Liver (tissue), 9 donors: ENCODE measurements around the gene RPTOR. TPM values are rescaled to one million over a fixed set of nuclear protein-coding genes. Genes with fewer than 3 reads are reported as not detected.

Source experiments
- DNase-seq: peaks from one replicate; pipeline ENCODE4 v3.0.0-alpha.2; 2017; ENCODE audit warnings: low spot score
- H3K27ac ChIP-seq, 2 donors: one replicate each; pipeline ENCODE4 v1.7.0; 2013; ENCODE audit warnings: inconsistent platforms in 2 of 2, low read length in 2 of 2, control low read depth in 1 of 2, low read depth in 1 of 2, mild to moderate bottlenecking in 1 of 2
- H3K27me3 ChIP-seq, 4 donors: one replicate each; pipeline versions ENCODE4 v1.6.1 to v1.7.0; 2013; ENCODE audit warnings: low read length in 3 of 4, inconsistent platforms in 1 of 4, mild to moderate bottlenecking in 1 of 4, moderate library complexity in 1 of 4; ENCODE audit not compliant: control insufficient read depth in 4 of 4, insufficient read depth in 4 of 4
- H3K36me3 ChIP-seq, 4 donors: one replicate each; pipeline versions ENCODE4 v1.6.1 to v1.7.0; 2013; ENCODE audit warnings: low read length in 3 of 4, mild to moderate bottlenecking in 3 of 4, low read depth in 1 of 4, moderate library complexity in 1 of 4; ENCODE audit not compliant: control insufficient read depth in 4 of 4, insufficient read depth in 3 of 4
- H3K4me1 ChIP-seq, 4 donors: one replicate each; pipeline versions ENCODE4 v1.6.1 to v1.7.0; 2013; ENCODE audit warnings: low read length in 3 of 4, mild to moderate bottlenecking in 3 of 4, moderate library complexity in 1 of 4; ENCODE audit not compliant: control insufficient read depth in 4 of 4, insufficient read depth in 4 of 4
- H3K4me3 ChIP-seq, 3 donors: one replicate each; pipeline versions ENCODE4 v1.6.1 to v1.7.0; 2013; ENCODE audit warnings: low read length in 3 of 3, control low read depth in 1 of 3, low read depth in 1 of 3, mild to moderate bottlenecking in 1 of 3
- H3K9ac ChIP-seq, 2 donors: one replicate each; pipeline ENCODE4 v1.7.0; 2013; ENCODE audit warnings: low read length in 2 of 2, mild to moderate bottlenecking in 2 of 2, moderate library complexity in 2 of 2, control low read depth in 1 of 2, low read depth in 1 of 2
- H3K9me3 ChIP-seq, 4 donors: one replicate each; pipeline versions ENCODE4 v1.6.1 to v1.7.0; 2013; ENCODE audit warnings: low read length in 3 of 4; ENCODE audit not compliant: control insufficient read depth in 4 of 4
- FOXA1 ChIP-seq: IDR thresholded peaks from 2 replicates; pipeline ENCODE4 v1.6.1; 2016; ENCODE audit warnings: antibody characterized with exemption
- FOXA2 ChIP-seq: IDR thresholded peaks from 2 replicates; pipeline ENCODE4 v1.6.1; 2016; ENCODE audit warnings: antibody characterized with exemption
- GABPA ChIP-seq, 2 donors: IDR thresholded peaks in 1 of 2; conservative IDR thresholded peaks in 1 of 2; 2 replicates each; pipeline ENCODE4 v1.6.1; 2016; ENCODE audit warnings: antibody characterized with exemption in 2 of 2, mild to moderate bottlenecking in 1 of 2, moderate library complexity in 1 of 2
- HNF4A ChIP-seq, 2 donors: conservative IDR thresholded peaks; 2 replicates each; pipeline ENCODE4 v1.6.1; 2016; ENCODE audit warnings: antibody characterized with exemption in 2 of 2, mild to moderate bottlenecking in 2 of 2
- HNF4G ChIP-seq: IDR thresholded peaks from 2 replicates; pipeline ENCODE4 v1.6.1; 2016; ENCODE audit warnings: antibody characterized with exemption
- JUND ChIP-seq, 2 donors: IDR thresholded peaks; 2 replicates each; pipeline ENCODE4 v1.6.1; 2016; ENCODE audit warnings: antibody characterized with exemption in 2 of 2
- NR2F2 ChIP-seq: IDR thresholded peaks from 2 replicates; pipeline ENCODE4 v1.6.1; 2016; ENCODE audit warnings: antibody characterized with exemption
- RAD21 ChIP-seq, 2 donors: IDR thresholded peaks; 2 replicates each; pipeline ENCODE4 v1.6.1; 2016; ENCODE audit warnings: antibody characterized with exemption in 2 of 2, mild to moderate bottlenecking in 2 of 2
- RXRA ChIP-seq, 2 donors: IDR thresholded peaks; 2 replicates each; pipeline ENCODE4 v1.6.1; 2017 to 2018; ENCODE audit warnings: antibody characterized with exemption in 2 of 2, mild to moderate bottlenecking in 1 of 2
- TAF1 ChIP-seq: conservative IDR thresholded peaks from 2 replicates; pipeline ENCODE4 v1.6.1; 2016; ENCODE audit warnings: antibody characterized with exemption, mild to moderate bottlenecking
- YY1 ChIP-seq: IDR thresholded peaks from 2 replicates; pipeline ENCODE4 v1.6.1; 2016; ENCODE audit warnings: antibody characterized with exemption, mild to moderate bottlenecking
- WGBS: extraction: QIAGEN DNeasy Blood & Tissue Kit; methylation state at CpG from one replicate; pipeline ENCODE4 v1.1.7; 2013; 5-methylcytosine and 5-hydroxymethylcytosine counted together
- polyA plus RNA-seq, 2 donors: library from polyadenylated mRNA; stranded (reverse) in 1 of 2; unstranded in 1 of 2; fragments of 200-250 nt in 1 of 2; fragments of >200 nt in 1 of 2; fragmentation: Nextera tagmentation in 1 of 2; extraction: Ambion mirVana in 1 of 2; gene quantifications; one replicate each; pipeline versions ENCODE4 v1.2.1 to v1.2.3, GENCODE V29; 2013 to 2015
- total RNA-seq, 2 donors: library from RNA; depleted of rRNA; stranded (reverse); fragments of >200 nt; gene quantifications; one replicate each; pipeline ENCODE4 v1.2.3, GENCODE V29; 2014
- TF ChIP-seq, protein P1 (sequence below): IDR thresholded peaks from 2 replicates; pipeline ENCODE4 v1.6.1; 2016; ENCODE audit warnings: antibody characterized with exemption
- TF ChIP-seq, protein P2 (sequence below): IDR thresholded peaks from 2 replicates; pipeline ENCODE4 v1.6.1; 2016; ENCODE audit warnings: antibody characterized with exemption
- TF ChIP-seq, protein P3 (sequence below): IDR thresholded peaks from 2 replicates; pipeline ENCODE4 v1.6.1; 2016; ENCODE audit warnings: antibody characterized with exemption
- donor health status: healthy.
- donor health status: healthy.
- donor health status: healthy.
- donor health status: healthy.
- donor health status: healthy.

Gene RPTOR
- total and polyA plus RNA-seq, 4 donors: 4.8 to 25.4 (median 11.6) TPM

DNA sequence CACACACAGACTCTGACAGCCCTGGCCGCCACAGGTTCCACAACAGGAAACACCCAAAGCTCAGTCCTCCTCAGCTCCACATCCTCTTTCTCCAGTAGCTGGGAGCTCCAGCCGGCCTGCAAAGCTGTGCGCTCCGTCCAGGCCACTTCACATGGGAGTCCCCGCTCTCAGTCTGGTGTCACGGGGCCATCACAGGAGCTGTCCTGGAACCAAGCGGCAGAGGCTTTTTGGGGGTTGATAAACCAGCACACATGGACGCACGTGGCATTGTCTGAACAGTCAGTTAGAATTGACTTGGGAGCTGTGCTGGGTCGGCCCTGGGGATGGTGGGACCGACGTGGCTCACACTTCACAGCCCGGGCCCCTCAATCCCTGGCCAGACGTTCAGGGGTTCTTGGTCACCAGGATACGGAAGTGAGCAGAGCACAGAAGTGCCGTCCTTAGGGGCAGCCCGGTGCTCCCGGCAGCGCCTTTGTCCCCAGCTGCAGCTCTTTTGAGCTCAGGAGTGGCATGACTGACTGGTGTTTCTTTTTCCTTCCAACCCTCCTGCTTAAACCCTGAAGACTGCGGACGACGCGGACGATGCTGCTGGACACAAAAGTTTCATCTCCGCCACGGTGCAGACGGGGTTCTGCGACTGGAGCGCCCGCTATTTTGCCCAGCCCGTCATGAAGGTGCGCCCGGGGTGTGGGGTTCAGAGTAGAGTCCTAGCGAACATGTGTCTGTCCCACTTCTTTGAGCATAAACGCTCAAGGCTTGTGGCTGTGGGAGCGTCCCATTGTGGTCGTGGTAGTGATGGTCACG is 380.4 kb downstream of the RPTOR start (continued):
- TF ChIP-seq, protein P1, sequence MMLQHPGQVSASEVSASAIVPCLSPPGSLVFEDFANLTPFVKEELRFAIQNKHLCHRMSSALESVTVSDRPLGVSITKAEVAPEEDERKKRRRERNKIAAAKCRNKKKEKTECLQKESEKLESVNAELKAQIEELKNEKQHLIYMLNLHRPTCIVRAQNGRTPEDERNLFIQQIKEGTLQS: no peak
- TF ChIP-seq NR2F2: no peak
- no peak for TF ChIP-seq RAD21 (IDR thresholded peaks at IDR 0.05)
- TF ChIP-seq, protein P2, sequence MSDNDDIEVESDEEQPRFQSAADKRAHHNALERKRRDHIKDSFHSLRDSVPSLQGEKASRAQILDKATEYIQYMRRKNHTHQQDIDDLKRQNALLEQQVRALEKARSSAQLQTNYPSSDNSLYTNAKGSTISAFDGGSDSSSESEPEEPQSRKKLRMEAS: no peak
- no peak for TF ChIP-seq HNF4G
- TF ChIP-seq TAF1: no peak
- no peak for TF ChIP-seq GABPA (IDR thresholded peaks at IDR 0.05 in 1 of 2, conservative IDR thresholded peaks at IDR 0.05 in 1 of 2)

DNA sequence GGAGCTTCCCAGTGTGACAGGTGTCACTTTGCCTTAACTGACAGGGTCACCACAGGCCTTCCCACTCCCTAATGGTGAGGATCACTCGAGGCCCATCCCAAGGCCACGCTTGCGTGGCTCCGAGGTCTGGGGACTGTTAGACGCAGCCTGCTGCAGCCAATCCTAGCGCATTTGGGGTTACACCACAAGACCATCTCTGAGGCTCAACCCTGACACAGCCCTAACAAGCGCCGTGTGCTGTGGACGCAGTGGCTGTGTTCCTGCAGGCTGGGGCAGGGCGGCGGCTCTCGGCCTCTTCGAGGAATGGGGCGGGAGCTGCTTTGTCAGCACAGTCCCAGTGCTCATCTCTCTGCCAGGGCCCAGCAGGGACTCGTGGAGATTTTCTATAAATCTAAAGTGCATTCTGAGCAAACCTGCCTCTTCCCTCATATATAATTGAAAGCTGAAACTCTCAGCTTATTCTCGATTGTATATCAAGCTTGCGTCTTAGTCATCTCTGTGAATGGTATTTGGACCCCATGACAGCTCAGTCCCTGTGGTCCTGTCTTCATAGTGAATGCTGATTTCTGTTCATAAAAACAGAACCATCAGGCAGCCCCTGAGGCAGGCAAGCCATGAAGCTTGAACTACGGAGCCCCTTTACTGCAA is 381.2 kb downstream of the RPTOR start:
- peaks cover 4 to 49% (median 11%) of the 10 kb centered on the region in 4 donors for H3K36me3 ChIP-seq
- no peak overlapping the region for H3K9ac ChIP-seq
- no peak for DNase-seq
- H3K9me3 ChIP-seq: no peaks in the 10 kb centered on the region
- no peaks in the 10 kb centered on the region for H3K27me3 ChIP-seq
- 86% methylated on average over 18 of the region's 18 CpGs for whole genome bisulfite sequencing
- TF ChIP-seq FOXA2 (no peak), GABPA (IDR thresholded peaks at IDR 0.05 in 1 of 2, conservative IDR thresholded peaks at IDR 0.05 in 1 of 2) (no peak), RAD21 (IDR thresholded peaks at IDR 0.05) (no peak), NR2F2 (no peak), TAF1 (no peak), HNF4G (no peak)
- TF ChIP-seq, protein P3, sequence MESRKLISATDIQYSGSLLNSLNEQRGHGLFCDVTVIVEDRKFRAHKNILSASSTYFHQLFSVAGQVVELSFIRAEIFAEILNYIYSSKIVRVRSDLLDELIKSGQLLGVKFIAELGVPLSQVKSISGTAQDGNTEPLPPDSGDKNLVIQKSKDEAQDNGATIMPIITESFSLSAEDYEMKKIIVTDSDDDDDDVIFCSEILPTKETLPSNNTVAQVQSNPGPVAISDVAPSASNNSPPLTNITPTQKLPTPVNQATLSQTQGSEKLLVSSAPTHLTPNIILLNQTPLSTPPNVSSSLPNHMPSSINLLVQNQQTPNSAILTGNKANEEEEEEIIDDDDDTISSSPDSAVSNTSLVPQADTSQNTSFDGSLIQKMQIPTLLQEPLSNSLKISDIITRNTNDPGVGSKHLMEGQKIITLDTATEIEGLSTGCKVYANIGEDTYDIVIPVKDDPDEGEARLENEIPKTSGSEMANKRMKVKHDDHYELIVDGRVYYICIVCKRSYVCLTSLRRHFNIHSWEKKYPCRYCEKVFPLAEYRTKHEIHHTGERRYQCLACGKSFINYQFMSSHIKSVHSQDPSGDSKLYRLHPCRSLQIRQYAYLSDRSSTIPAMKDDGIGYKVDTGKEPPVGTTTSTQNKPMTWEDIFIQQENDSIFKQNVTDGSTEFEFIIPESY: no peak
- TF ChIP-seq, protein P1: no peak
- no peak overlapping the region for H3K27ac ChIP-seq
- no peaks in the 10 kb centered on the region for H3K4me1 ChIP-seq
- no peak overlapping the region for H3K4me3 ChIP-seq

DNA sequence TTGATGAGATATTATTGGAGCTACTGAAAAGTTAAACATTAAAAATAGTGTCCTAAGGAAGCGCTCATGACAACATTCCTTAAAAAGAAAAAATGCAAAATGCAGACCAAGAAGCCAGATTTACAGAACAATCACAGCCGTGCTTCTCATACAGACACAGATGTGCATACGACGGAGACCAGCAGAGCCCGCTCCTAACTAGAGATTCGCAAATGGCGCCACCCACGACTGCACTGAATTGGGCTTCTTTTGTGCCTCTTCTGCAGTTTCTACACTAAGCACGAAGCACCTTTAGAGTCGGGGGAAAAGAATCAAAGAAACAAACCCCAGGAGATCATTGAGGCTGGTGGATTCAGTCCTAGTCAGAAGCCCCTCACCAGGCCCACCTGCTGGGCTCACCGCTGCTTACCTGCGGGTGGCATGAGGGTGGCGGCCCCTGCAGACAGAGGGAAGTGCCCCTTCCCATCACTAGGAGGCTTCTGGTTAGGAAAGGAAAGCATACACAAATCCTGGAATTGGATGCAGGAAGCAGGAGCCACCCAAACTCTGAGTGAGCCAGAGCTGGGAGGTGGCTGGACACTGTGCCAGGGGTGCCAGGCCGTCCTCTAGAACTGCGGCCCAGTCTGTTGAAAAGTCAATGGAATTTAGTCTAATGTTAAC is 382.1 kb downstream of the RPTOR start:
- peaks cover 4 to 49% (median 11%) of the 10 kb centered on the region in 4 donors for H3K36me3 ChIP-seq

More for the DNA sequence above, 382.1 kb downstream of the RPTOR start:
- Histone ChIP-seq H3K9ac (no peak overlapping the region), H3K4me1 (no peaks in the 10 kb centered on the region), H3K27me3 (no peaks in the 10 kb centered on the region), H3K4me3 (no peak overlapping the region), H3K27ac (no peak overlapping the region), H3K9me3 (no peaks in the 10 kb centered on the region)
- 90% methylated on average over 15 of the region's 15 CpGs for WGBS
- TF ChIP-seq HNF4A (conservative IDR thresholded peaks at IDR 0.05): no peak
- no peak for TF ChIP-seq HNF4G
- TF ChIP-seq, protein P1: no peak
- no peak for TF ChIP-seq RAD21 (IDR thresholded peaks at IDR 0.05)
- TF ChIP-seq GABPA (IDR thresholded peaks at IDR 0.05 in 1 of 2, conservative IDR thresholded peaks at IDR 0.05 in 1 of 2): no peak
- TF ChIP-seq, protein P3: no peak
- TF ChIP-seq, protein P2: no peak
- TF ChIP-seq FOXA1: no peak
- no peak for TF ChIP-seq FOXA2
- TF ChIP-seq NR2F2: no peak
- TF ChIP-seq RXRA (IDR thresholded peaks at IDR 0.05): no peak
- no peak for TF ChIP-seq YY1
- TF ChIP-seq JUND (IDR thresholded peaks at IDR 0.05): no peak
- TF ChIP-seq TAF1: no peak
- no peak for DNase-seq
